Tibial artery (tissue), 4 donors: ENCODE measurements around the gene HNRNPA0.
"Not testable (repeated sequence)": the region's sequence is repeated elsewhere in the genome, so short reads cannot be mapped to it uniquely, and the experiment has no call there.

Experiments
- DNase-seq, 2 donors: peaks; one replicate each; pipeline ENCODE4 v3.0.0-alpha.2; 2019
- H3K27ac ChIP-seq, 2 donors: fragments of 200-600 bp; sonication (generic) in 1 of 2; 1 replicate in 1 of 2; 2 replicates in 1 of 2; pipeline ENCODE4 v1.5.1; 2018 to 2019; ENCODE audit warnings: mild to moderate bottlenecking in 1 of 2
- H3K27me3 ChIP-seq, 2 donors: fragments of 200-600 bp; sonication (generic) in 1 of 2; one replicate each; pipeline versions ENCODE4 v1.5.1 to v1.6.0; 2016 to 2019
- H3K36me3 ChIP-seq, 3 donors: fragments of 200-600 bp; sonication (generic) in 2 of 3; one replicate each; pipeline ENCODE4 v1.5.1; 2016 to 2019; ENCODE audit warnings: mild to moderate bottlenecking in 2 of 3
- H3K4me1 ChIP-seq, 4 donors: fragments of 200-600 bp; sonication (generic) in 2 of 4; 1 replicate in 3 of 4; 2 replicates in 1 of 4; pipeline ENCODE4 v1.5.1; 2016 to 2019
- H3K4me3 ChIP-seq, 2 donors: fragments of 200-600 bp; sonication (generic) in 1 of 2; 1 replicate in 1 of 2; 2 replicates in 1 of 2; pipeline ENCODE4 v1.5.1; 2018 to 2019; ENCODE audit warnings: mild to moderate bottlenecking in 2 of 2
- H3K9me3 ChIP-seq, 3 donors: fragments of 200-600 bp; sonication (generic) in 1 of 3; one replicate each; pipeline ENCODE4 v1.5.1; 2016 to 2019
- intact Hi-C: fragments of 100-400 bp; cut with DNase I; formaldehyde crosslinking; loops from one replicate; pipeline ENCODE4 v1.15.0; 2023; ENCODE audit warnings: low total_unique reads
- TF ChIP-seq, protein P1 (sequence below), 2 experiments: fragments of 200-600 bp in 1 of 2; fragments of 450-650 bp in 1 of 2; IDR thresholded peaks; one replicate each; pipeline ENCODE4 v1.5.1; 2017 to 2019; ENCODE audit warnings: antibody characterized with exemption in 2 of 2, mild to moderate bottlenecking in 1 of 2, moderate library complexity in 1 of 2

Gene HNRNPA0

DNA sequence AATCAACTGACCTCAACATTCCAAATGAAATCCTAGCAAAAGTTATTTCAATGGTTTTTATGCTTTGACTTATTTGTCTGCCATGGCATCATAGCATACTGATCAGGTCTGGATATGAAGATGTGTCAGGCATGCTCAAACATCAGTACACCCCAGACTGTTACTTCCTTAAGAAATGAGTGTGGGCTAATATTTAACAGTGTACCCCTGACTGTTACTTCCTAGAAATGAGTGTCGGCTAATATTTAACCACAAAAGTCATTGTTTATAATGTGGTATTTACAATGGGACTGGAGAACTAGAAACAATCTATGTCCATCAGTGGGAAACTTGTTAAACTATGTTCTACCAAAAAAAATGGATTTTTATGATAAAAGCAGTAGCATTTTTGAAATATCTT, 38.1 kb upstream of the HNRNPA0 start:
- intact Hi-C loops: no loop called here
- Histone ChIP-seq H3K27me3 (no peaks in the 10 kb centered on the region), H3K9me3 (no peaks in the 10 kb centered on the region), H3K4me1 (no peaks in the 10 kb centered on the region), H3K4me3 (no peak overlapping the region), H3K27ac (no peak overlapping the region), H3K36me3 (no peaks in the 10 kb centered on the region)
- DNase-seq: no peak
- TF ChIP-seq, protein P1, sequence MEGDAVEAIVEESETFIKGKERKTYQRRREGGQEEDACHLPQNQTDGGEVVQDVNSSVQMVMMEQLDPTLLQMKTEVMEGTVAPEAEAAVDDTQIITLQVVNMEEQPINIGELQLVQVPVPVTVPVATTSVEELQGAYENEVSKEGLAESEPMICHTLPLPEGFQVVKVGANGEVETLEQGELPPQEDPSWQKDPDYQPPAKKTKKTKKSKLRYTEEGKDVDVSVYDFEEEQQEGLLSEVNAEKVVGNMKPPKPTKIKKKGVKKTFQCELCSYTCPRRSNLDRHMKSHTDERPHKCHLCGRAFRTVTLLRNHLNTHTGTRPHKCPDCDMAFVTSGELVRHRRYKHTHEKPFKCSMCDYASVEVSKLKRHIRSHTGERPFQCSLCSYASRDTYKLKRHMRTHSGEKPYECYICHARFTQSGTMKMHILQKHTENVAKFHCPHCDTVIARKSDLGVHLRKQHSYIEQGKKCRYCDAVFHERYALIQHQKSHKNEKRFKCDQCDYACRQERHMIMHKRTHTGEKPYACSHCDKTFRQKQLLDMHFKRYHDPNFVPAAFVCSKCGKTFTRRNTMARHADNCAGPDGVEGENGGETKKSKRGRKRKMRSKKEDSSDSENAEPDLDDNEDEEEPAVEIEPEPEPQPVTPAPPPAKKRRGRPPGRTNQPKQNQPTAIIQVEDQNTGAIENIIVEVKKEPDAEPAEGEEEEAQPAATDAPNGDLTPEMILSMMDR (IDR thresholded peaks at IDR 0.05): no peak

DNA sequence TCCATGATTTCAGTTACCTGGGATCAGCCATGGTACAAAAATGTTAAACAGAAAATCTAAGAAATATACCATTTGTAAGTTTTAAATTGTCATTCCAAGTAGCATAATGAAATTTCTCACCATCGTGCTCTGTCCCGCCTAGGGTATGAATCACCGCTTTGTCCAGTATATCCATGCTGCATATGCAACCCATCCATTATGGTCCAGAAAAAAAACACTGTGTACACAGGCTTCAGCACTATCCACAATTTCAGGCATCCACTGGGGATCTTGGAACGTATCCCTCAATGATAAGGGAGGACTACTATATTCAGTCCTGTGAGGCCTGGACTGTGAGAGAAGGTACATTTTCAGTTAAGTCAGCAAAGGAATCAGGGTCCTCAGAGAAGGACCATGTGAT, 37.6 kb upstream of the HNRNPA0 start:
- H3K36me3 ChIP-seq: no peaks in the 10 kb centered on the region
- H3K27ac ChIP-seq: no peak overlapping the region
- H3K4me1 ChIP-seq: no peaks in the 10 kb centered on the region
- TF ChIP-seq, protein P1 (IDR thresholded peaks at IDR 0.05): no peak
- no peaks in the 10 kb centered on the region for H3K9me3 ChIP-seq
- intact Hi-C loops: no loop called here
- DNase-seq: no peak
- H3K4me3 ChIP-seq: no peak overlapping the region
- H3K27me3 ChIP-seq: no peaks in the 10 kb centered on the region

- no peaks in the 10 kb centered on the region for H3K9me3 ChIP-seq
- H3K4me3 ChIP-seq: no peak overlapping the region
- no peak for DNase-seq
- H3K27me3 ChIP-seq: no peaks in the 10 kb centered on the region
- TF ChIP-seq, protein P1 (IDR thresholded peaks at IDR 0.05): no peak
- intact Hi-C loops: no loop called here
- no peaks in the 10 kb centered on the region for H3K36me3 ChIP-seq
- no peaks in the 10 kb centered on the region for H3K4me1 ChIP-seq
- no peak overlapping the region for H3K27ac ChIP-seq
Observed at GRCh38 chr5:137791387-137791786, 37.2 kb upstream of the HNRNPA0 start.

GRCh38 chr5:137788560-137788959, 34.4 kb upstream of the HNRNPA0 start:
- H3K9me3 ChIP-seq, intact Hi-C loops, H3K27me3 ChIP-seq, H3K4me1 ChIP-seq, DNase-seq, H3K27ac ChIP-seq, H3K36me3 ChIP-seq, H3K4me3 ChIP-seq: not testable (repeated sequence)

DNA sequence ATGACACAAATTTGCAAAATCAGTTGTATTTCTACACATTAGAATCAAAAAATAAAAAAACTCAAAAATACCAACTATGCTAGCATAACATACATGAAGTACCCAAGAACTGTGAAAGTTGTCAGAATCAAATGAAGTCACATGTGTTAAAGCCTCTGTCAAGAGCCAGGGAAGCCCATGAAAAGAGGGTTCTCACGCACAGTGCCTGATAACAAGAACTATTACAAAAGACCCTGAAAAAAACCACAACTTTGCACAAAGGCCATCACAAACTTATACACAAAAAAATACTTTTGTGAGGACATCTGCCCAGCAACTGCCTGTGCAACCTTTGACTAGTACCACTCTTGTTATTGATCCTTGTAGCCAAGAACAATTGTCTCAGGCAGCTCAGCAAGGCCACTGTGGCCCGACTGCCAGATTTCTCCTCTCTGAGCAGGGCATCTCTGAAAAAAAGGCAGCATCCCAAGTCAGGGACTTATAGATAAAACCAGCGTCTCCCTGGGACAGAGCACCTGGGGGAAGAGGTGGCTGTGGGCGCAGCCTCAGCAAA, 28.9 kb upstream of the HNRNPA0 start:
- no peaks in the 10 kb centered on the region for H3K4me1 ChIP-seq
- no peak for DNase-seq

DNA sequence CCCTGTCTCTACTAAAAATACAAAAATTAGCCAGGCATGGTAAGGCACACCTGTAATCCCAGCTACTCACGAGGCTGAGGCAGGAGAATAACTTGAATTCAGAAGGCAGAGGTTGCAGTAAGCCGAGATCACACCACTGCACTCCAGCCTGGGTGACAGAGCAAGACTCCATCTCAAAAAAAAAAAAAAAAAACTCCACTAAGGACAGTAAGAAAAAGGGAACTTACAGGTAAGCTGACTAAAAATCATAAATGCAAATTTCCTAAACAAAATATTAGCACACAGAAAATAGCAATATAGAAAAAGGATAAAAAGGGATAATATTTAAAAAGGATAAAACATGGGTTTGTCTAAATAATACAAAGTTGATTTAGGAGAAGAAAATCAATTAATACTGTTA, 27.9 kb upstream of the HNRNPA0 start:
- Histone ChIP-seq H3K4me1 (no peaks in the 10 kb centered on the region), H3K36me3 (no peaks in the 10 kb centered on the region), H3K27ac (no peak overlapping the region), H3K4me3 (no peak overlapping the region), H3K27me3 (no peaks in the 10 kb centered on the region), H3K9me3 (no peaks in the 10 kb centered on the region)
- intact Hi-C loops: loop anchor here (5.0 kb wide), 1 partner anchor 1220 kb away; no protein-coding TSS in a partner anchor
- TF ChIP-seq, protein P1 (IDR thresholded peaks at IDR 0.05): no peak
- DNase-seq: no peak

More for the DNA sequence above, 28.9 kb upstream of the HNRNPA0 start:
- H3K27me3 ChIP-seq: no peaks in the 10 kb centered on the region
- H3K36me3 ChIP-seq: no peaks in the 10 kb centered on the region
- no peaks in the 10 kb centered on the region for H3K9me3 ChIP-seq
- TF ChIP-seq, protein P1 (IDR thresholded peaks at IDR 0.05): no peak
- no peak overlapping the region for H3K4me3 ChIP-seq
- no peak overlapping the region for H3K27ac ChIP-seq
- intact Hi-C loops: loop anchor here (5.0 kb wide), 1 partner anchor 1221 kb away; no protein-coding TSS in a partner anchor
